DND-41 (cell line): ENCODE results near the gene FAM236D.
"Not testable (repeated sequence)": the region's sequence is repeated elsewhere in the genome, so short reads cannot be mapped to it uniquely, and the experiment has no call there.

ENCODE experiments used
- ATAC-seq: fragments of 200-7000 bp; cut with Tn5 transposase; 3 replicates; pipeline ENCODE4 v1.9.1; 2021; ENCODE audit warnings: low read depth; ENCODE audit not compliant: insufficient read depth
- DNase-seq: peaks from one replicate; pipeline ENCODE4 v3.0.0-alpha.2; 2020
- H2AFZ ChIP-seq: 2 replicates; pipeline ENCODE4 v1.6.0; 2012; ENCODE audit warnings: low read depth, low read length
- H3K27ac ChIP-seq: 2 replicates; pipeline ENCODE4 v1.5.1; 2012; ENCODE audit warnings: low read length, inconsistent platforms
- H3K27me3 ChIP-seq: fragments of 200-600 bp; sonication (generic); 2 replicates; pipeline ENCODE4 v1.6.0; 2012; ENCODE audit warnings: low read length, mild to moderate bottlenecking, inconsistent platforms; ENCODE audit not compliant: insufficient read depth, poor library complexity
- H3K36me3 ChIP-seq: 2 replicates; pipeline ENCODE4 v1.5.1; 2012; ENCODE audit warnings: low read length, inconsistent platforms; ENCODE audit not compliant: insufficient read depth
- H3K4me1 ChIP-seq: 2 replicates; pipeline ENCODE4 v1.5.1; 2012; ENCODE audit warnings: mild to moderate bottlenecking, low read length; ENCODE audit not compliant: insufficient read depth
- H3K4me2 ChIP-seq: 2 replicates; pipeline ENCODE4 v1.6.0; 2012; ENCODE audit warnings: mild to moderate bottlenecking, moderate library complexity, low read length, inconsistent platforms; ENCODE audit not compliant: insufficient read depth
- H3K4me3 ChIP-seq, 2 experiments: fragments of 200-600 bp in 1 of 2; shearing (Covaris generic) in 1 of 2; 2 replicates each; pipeline ENCODE4 v1.5.1; 2012 to 2016; ENCODE audit warnings: inconsistent platforms in 2 of 2, low read length in 2 of 2, mild to moderate bottlenecking in 2 of 2, low read depth in 1 of 2, moderate library complexity in 1 of 2
- H3K79me2 ChIP-seq: 2 replicates; pipeline ENCODE4 v1.6.0; 2012; ENCODE audit warnings: low read length, inconsistent platforms; ENCODE audit not compliant: insufficient read depth
- H3K9ac ChIP-seq: 2 replicates; pipeline ENCODE4 v1.6.0; 2012; ENCODE audit warnings: low read depth, mild to moderate bottlenecking, inconsistent platforms, low read length, moderate library complexity
- H3K9me3 ChIP-seq: 2 replicates; pipeline ENCODE4 v1.5.1; 2012; ENCODE audit warnings: low read length, moderate library complexity, mild to moderate bottlenecking, inconsistent platforms; ENCODE audit not compliant: insufficient read depth, severe bottlenecking
- H4K20me1 ChIP-seq: 2 replicates; pipeline ENCODE4 v1.6.0; 2012; ENCODE audit warnings: low read length; ENCODE audit not compliant: insufficient read depth

FAM236D gene

GRCh38 chrX:72808110-72808509, at the start of gene FAM236D:
Gene FAM236D, minus strand, starts transcription at chrX:72808210. Its CDS starts 100 bp downstream, at chrX:72808110.
- H3K27me3 ChIP-seq, H3K36me3 ChIP-seq, H2AFZ ChIP-seq, H3K79me2 ChIP-seq, DNase-seq, H3K4me2 ChIP-seq, ATAC-seq, H3K4me1 ChIP-seq, H3K27ac ChIP-seq, H4K20me1 ChIP-seq, H3K9ac ChIP-seq, H3K4me3 ChIP-seq, H3K9me3 ChIP-seq: not testable (repeated sequence)

GRCh38 chrX:72837532-72837931, 29.5 kb upstream of the FAM236D start:
- H3K27me3 ChIP-seq, ATAC-seq, H2AFZ ChIP-seq, H3K4me1 ChIP-seq, H3K9ac ChIP-seq, H4K20me1 ChIP-seq, H3K4me2 ChIP-seq, H3K4me3 ChIP-seq, H3K9me3 ChIP-seq, H3K79me2 ChIP-seq, H3K36me3 ChIP-seq, H3K27ac ChIP-seq, DNase-seq: not testable (repeated sequence)

GRCh38 chrX:72830701-72831100, 22.7 kb upstream of the FAM236D start:
- H3K9me3 ChIP-seq, H3K79me2 ChIP-seq, H3K4me2 ChIP-seq, H3K27ac ChIP-seq, H4K20me1 ChIP-seq, H3K4me3 ChIP-seq, H2AFZ ChIP-seq, H3K27me3 ChIP-seq, H3K36me3 ChIP-seq, H3K9ac ChIP-seq, ATAC-seq, H3K4me1 ChIP-seq, DNase-seq: not testable (repeated sequence)

GRCh38 chrX:72790390-72790789, 17.6 kb downstream of the FAM236D start:
- not testable (repeated sequence) for H3K4me2 ChIP-seq, H4K20me1 ChIP-seq, H3K27ac ChIP-seq, H3K4me1 ChIP-seq, H3K36me3 ChIP-seq, H3K27me3 ChIP-seq, H2AFZ ChIP-seq, ATAC-seq, DNase-seq, H3K9me3 ChIP-seq, H3K4me3 ChIP-seq, H3K9ac ChIP-seq, H3K79me2 ChIP-seq

- not testable (repeated sequence) for DNase-seq, H3K4me3 ChIP-seq, H3K79me2 ChIP-seq, H4K20me1 ChIP-seq, H3K4me2 ChIP-seq, H3K27ac ChIP-seq, H3K9ac ChIP-seq, H3K27me3 ChIP-seq, H3K4me1 ChIP-seq, ATAC-seq, H3K36me3 ChIP-seq, H2AFZ ChIP-seq, H3K9me3 ChIP-seq
Measured at GRCh38 chrX:72788142-72788541, 19.9 kb downstream of the FAM236D start.

- H4K20me1 ChIP-seq, H3K9ac ChIP-seq, H3K27ac ChIP-seq, H3K79me2 ChIP-seq, H3K36me3 ChIP-seq, H3K27me3 ChIP-seq, H3K9me3 ChIP-seq, H3K4me2 ChIP-seq, H3K4me1 ChIP-seq, H3K4me3 ChIP-seq, DNase-seq, H2AFZ ChIP-seq: not testable (repeated sequence)
- ATAC-seq = peak; percentile 64; the same call in 2 of the 3 replicates
Measured at GRCh38 chrX:72783964-72784363, 24.0 kb downstream of the FAM236D start.

GRCh38 chrX:72783365-72783936, 24.6 kb downstream of the FAM236D start:
- not testable (repeated sequence) for H3K4me1 ChIP-seq, H3K36me3 ChIP-seq, H3K4me3 ChIP-seq, DNase-seq, H3K9me3 ChIP-seq, ATAC-seq, H3K9ac ChIP-seq, H3K79me2 ChIP-seq, H2AFZ ChIP-seq, H3K27ac ChIP-seq, H3K4me2 ChIP-seq, H4K20me1 ChIP-seq, H3K27me3 ChIP-seq

- H3K36me3 ChIP-seq, H4K20me1 ChIP-seq, H3K27me3 ChIP-seq, H3K9ac ChIP-seq, H3K79me2 ChIP-seq, ATAC-seq, H3K4me2 ChIP-seq, H2AFZ ChIP-seq, H3K4me1 ChIP-seq, DNase-seq, H3K4me3 ChIP-seq, H3K27ac ChIP-seq, H3K9me3 ChIP-seq: not testable (repeated sequence)
Measured at GRCh38 chrX:72782560-72782959, 25.4 kb downstream of the FAM236D start, which contains the start of gene FAM236B. Gene FAM236B, minus strand, starts transcription at chrX:72782660. Its CDS starts 100 bp downstream, at chrX:72782560.
